HPDE6-E6E7 (cell line): ENCODE results near the gene IL17REL.

Source experiments
- DNase-seq: peaks from one replicate; pipeline ENCODE4 v3.0.0; 2011; ENCODE audit warnings: missing footprints; ENCODE audit errors: extremely low spot score

IL17REL gene

DNA sequence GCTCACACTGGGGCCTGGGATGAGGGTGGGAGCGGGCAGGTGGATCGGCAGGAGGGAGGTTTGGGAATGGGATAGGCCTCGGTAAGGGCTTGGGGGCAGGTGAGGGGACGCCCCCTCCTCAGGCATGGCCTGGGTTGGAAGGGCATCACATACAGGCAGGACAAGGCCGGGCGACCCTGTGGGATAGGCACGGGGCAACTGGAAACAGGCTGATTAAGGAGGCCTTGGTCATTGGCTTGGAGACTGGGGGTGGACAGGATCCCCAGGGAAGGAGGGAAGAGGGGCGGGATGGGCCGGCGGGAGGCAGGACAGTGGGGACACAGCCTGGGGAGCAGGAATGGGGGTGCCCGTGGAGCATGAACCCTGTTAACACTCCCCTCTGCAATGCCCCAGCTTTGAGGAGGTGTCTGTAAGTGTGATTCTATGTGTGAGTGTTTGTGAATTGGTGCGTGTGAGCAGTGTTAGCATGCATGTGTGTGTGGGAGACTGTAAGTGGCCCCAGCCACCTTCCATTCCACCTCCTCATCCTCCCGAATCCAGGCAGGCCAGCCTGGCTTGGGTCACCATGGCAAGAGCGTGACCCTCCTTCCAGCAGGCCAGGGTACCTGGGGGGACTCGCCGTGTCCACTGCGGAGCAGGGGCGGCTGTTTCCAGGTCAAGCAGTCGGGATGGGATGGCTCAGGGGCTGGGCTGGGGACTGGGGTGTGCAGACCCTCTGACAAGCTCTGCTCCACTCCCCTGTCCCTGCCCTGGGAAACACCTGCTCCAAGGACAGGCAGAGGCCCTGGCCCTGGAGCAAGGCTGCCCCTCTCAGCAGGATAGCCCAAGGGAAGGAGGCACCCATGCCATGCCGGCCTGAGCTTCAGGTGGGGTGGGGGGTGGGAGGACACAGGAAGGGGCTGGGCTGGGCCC lies 55.4 kb downstream of the IL17REL start:
- no peak for DNase-seq

DNA sequence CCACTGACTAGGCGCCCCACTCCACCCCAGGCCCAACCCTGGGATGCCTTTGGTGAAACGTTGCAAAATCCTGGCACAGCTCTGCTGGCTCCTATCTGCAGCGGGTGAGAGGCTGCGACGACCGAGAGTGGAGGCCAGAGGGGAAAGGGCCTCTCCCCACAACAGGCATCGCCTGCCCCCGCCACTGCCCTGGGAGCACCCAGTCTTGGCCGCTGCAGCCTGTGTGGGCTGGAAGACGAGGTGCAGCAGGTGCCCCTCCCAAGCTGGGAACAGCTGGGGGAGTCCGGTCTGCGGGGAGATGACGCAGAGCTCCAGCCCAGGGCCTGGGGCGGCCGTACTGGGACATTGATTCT lies 56.2 kb downstream of the IL17REL start:
- no peak for DNase-seq

GRCh38 chr22:49955581-49956417 lies 56.8 kb downstream of the IL17REL start:
- no peak for DNase-seq

GRCh38 chr22:49954991-49955580 lies 57.5 kb downstream of the IL17REL start:
- DNase-seq = no peak

DNA sequence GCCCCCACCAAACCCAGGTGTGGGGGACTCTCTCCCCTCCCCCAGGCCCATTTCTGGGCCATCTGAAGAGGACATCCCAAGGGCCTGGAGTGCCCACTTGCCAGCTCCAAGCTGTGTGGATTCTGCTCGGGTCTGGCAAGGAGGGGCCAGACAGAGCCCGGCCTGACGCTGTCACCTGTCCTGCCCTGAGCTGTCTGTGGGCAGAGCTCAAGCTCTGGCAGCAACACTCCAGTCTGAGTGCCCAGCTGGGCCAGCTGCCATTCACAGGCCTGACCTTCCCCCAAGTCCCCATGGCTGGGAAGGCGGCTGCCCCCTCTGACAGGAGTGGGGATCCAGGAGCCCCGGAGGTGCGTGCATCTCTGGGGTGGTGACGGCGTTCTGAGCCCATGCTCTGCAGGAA lies 58.2 kb downstream of the IL17REL start:
- no peak for DNase-seq

- no peak for DNase-seq
Measured at GRCh38 chr22:49953680-49954344, 58.8 kb downstream of the IL17REL start.

- DNase-seq = no peak
Measured at GRCh38 chr22:49953027-49953679, 59.4 kb downstream of the IL17REL start.

DNA sequence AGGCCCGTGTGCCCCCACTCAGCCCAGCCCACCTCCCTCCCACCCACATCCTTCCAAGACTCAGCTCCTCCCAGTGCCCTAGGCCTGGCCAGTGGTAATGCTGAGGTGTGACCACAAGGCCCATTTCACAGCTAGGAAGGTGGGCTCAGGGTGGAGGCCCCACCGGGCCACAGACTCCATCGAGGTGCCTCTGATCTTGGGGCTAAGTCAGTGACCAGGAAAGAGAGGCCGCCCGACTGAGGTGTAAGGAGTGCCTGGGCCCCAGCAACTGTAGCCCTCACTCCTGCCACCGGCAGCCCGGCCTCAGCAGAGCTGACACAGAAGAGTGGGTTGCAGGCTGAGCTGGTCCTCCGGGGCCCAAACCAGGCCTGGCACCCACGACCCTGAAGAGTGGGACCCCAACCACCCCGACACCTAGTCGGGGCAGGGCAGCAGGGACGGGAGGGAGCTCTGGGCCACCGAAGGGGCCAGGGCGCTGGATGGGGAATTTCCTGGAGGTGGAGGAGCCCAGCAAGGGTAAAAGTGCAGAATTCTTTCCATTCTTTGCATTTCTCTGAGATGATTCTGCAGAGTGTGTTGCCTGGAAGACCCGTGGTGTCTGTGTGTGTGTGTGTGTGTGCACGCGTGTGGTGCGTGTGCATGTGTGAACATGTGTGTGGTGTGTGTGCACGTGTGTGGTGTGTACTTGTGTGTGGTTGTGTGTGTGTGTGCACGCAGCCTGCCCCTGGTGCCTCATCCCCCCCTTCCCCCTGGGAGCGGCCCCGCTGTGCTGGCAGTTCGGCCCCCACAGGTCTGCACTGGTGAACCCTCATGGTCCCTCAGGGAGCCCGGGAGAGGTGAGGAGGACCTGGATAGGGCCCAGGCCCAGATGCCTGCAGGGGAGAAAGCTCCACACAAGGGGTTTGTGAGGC lies 60.3 kb downstream of the IL17REL start:
- DNase-seq = no peak

DNA sequence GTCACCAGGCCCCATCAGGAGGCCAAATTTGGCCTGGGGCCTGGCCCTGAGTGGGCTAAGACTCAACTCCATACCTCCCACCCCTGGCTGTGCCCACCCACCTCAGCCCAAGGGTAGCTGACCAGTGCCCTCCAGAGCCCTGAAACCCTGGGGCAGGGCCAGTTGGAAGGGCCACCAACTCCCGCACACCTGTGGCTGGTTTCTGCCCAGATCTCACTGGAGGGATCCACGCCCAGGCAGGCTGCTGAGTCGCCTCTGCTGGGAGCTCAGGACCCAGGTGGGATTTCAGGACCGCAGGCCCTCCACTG lies 60.9 kb downstream of the IL17REL start:
- no peak for DNase-seq

GRCh38 chr22:49951000-49951677 lies 61.4 kb downstream of the IL17REL start:
- peak; percentile 88 for DNase-seq

DNA sequence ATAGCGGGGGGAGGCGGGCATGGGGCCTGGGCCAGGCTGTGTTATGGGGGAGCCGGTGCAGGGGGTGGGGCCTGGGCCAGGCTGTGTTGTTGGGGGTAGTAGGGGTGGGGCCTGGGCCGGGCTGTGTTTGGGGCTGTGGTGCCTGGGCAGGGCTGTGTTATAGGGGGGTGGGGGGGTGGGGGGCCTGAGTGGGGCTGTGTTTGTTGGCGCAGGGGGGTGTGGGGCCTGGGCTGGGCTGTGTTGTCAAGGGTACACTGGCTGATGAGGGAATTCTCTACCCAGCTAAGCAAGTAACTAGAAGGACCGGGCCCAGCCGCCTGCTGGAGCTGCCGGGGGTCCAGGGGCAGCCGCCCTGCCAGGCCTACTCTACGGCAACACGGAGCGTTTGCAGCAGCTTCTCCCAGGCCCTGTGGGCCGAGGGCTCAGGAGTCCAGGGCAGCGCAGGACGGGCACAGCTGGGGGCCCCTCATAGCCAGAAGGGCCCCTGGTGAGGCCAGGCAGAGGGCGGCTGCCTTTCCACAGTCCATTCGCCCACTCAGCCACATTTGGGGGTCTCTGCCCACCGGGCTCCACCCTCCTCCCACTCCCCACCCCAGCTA lies 62.1 kb downstream of the IL17REL start:
- DNase-seq = no peak

- no peak for DNase-seq
Measured at GRCh38 chr22:49949914-49950292, 62.7 kb downstream of the IL17REL start.

DNA sequence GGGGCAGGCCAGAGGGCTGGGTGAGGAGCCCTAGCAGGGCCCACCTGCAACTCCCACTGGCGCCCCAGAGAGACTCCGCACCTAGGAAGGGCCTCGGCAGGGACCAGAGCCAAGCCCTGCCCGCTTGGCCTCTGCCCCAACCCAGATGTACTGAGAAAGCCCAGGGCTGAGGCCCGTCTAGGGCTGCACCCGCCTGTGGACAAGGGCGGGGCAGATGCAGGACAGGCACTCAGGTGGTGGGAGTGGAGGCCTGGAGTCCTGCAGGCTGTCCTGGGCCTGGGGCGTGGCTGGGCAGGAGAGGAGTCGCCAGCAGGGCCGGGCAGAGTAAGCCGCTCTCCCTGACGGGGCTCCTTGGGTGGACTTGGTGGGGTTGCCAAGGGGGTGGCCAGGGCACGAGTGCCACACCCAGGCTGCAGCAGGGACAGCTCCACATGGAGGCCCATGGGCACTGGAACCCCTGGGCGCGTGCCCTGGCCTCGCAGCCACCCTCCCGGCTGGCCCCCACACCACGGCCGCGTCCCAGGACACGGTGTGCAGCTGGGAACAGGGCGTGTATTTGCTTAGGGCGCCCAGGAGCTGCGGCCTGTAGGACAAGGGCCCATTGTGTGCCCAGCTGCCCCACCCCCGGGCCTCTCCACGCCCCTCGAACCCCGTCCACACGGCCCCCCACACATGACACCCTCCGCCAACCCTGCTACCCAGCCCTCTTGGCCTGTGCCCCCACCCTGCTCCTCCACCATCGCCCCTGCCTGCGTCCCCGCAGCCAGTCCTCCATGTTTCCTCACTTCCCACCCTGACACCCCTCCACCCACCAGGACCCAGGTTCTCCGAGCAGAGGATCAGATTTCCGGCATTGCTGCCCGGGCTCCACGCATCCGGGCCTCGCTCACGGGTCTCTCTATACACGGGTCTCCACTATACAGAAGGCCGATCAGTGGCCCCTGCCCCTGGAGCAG lies 63.3 kb downstream of the IL17REL start:
- DNase-seq = no peak

DNA sequence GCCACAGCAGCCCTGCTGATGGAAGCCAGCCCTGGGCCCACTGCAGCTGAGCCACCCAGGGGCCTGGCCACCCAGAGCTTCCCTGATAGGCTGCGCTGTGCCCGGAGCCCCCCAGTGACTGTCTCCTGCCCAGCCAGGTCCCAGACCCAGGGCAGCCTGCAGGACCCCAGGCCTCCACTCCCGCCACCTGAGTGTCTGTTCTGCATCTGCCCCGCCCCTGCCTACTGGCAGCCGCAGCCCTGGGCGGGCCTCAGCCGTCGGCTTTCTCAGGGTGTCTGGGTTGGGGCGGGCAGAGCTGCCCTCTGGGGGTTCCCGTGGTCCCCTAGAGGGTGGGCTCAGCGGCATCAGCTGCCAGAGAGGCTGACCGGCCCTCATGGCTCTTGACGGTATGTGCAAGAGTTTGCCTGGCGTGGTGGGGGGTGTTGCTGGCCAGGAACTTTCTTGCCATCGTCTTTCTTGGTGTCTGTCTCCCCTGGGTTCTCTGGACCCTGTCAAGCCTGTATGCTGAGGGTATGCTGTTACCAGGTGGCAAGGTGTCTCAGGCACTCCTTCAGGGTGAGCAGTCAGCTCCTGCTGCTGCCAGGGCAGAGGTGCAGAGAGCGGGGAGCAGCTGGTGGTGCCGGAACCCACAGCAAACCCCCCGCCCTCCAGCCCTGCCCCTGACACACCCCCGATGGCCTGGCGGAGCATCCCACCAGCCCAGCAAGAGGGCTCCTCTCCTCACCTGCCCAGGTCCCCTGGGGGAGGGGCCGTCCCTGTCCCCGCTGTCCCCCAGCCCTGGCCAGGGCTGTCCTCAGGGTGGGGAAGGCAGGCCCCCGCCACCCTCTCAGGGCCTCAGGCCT lies 64.2 kb downstream of the IL17REL start:
- DNase-seq = no peak

DNA sequence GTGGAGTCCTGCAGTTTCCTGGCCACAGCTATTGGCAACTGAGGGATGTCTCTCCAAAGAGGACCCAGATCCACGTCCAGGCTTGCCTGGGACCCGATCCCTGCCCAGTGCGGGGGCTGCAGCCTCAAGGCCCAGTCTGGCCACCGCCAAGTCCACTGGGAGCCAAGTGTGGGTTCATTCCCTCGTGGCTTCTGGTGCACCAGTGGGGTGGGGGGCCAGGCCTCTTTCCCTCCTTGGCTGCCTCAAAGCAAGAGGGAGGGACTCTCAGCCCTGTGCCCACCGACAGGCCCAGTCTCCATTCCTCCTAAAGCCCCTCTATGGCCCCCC lies 65.3 kb downstream of the IL17REL start:
- DNase-seq = no peak

- DNase-seq = no peak
Measured at GRCh38 chr22:49946612-49947295, 65.8 kb downstream of the IL17REL start.
